ENCODE data around the gene PRR14L.

- no peak for TF ChIP-seq CTCF (IDR thresholded peaks at IDR 0.05; ENCODE audit: insufficient read depth, low read depth, low read length)
- no peak for TF ChIP-seq EZH2 (IDR thresholded peaks at IDR 0.05; ENCODE audit: insufficient read depth, low read length)
Observed at GRCh38 chr22:31773416-31773815, 23.5 kb upstream of the PRR14L start.
